H9 (cell line): ENCODE data around the gene PLS3. TPM values are rescaled to one million over a fixed set of nuclear protein-coding genes. Genes with fewer than 3 reads are reported as not detected.
A peak's percentile ranks its signal among the peaks of the same experiment; 100 is the strongest.

Source experiments
- DNase-seq: peaks from one replicate; pipeline ENCODE4 v3.0.0-alpha.2; 2017
- H2AFZ ChIP-seq: one replicate; pipeline ENCODE4 v1.6.1; 2013; ENCODE audit warnings: mild to moderate bottlenecking, low read length, control low read depth, moderate library complexity
- H2AK5ac ChIP-seq: 2 replicates; pipeline ENCODE4 v1.6.1; 2013; ENCODE audit warnings: low read length, control low read depth, mixed read lengths; ENCODE audit not compliant: insufficient read length
- H2BK120ac ChIP-seq: one replicate; pipeline ENCODE4 v1.6.1; 2013; ENCODE audit warnings: low read depth, mild to moderate bottlenecking, low read length, control low read depth, inconsistent platforms; ENCODE audit not compliant: poor library complexity, severe bottlenecking
- H2BK12ac ChIP-seq: 2 replicates; pipeline ENCODE4 v1.6.1; 2013; ENCODE audit warnings: low read length, control low read depth, mixed read lengths, low read depth; ENCODE audit not compliant: insufficient read length
- H2BK15ac ChIP-seq: 2 replicates; pipeline ENCODE4 v1.6.1; 2013; ENCODE audit warnings: low read depth, low read length, control low read depth
- H2BK20ac ChIP-seq: one replicate; pipeline ENCODE4 v1.6.1; 2013; ENCODE audit warnings: low read depth, mild to moderate bottlenecking, low read length, control low read depth, inconsistent platforms; ENCODE audit not compliant: poor library complexity, severe bottlenecking
- H2BK5ac ChIP-seq: 2 replicates; pipeline ENCODE4 v1.6.1; 2013; ENCODE audit warnings: low read length, control low read depth, mixed read lengths; ENCODE audit not compliant: insufficient read length
- H3K14ac ChIP-seq: 2 replicates; pipeline ENCODE4 v1.6.1; 2013; ENCODE audit warnings: low read length, control low read depth; ENCODE audit not compliant: insufficient read depth
- H3K18ac ChIP-seq: 2 replicates; pipeline ENCODE4 v1.6.1; 2013; ENCODE audit warnings: low read depth, mild to moderate bottlenecking, mixed read lengths, low read length, control low read depth; ENCODE audit not compliant: insufficient read length
- H3K23ac ChIP-seq: 2 replicates; pipeline ENCODE4 v1.6.1; 2013; ENCODE audit warnings: low read length, control low read depth, mixed read lengths, low read depth; ENCODE audit not compliant: insufficient read length
- H3K23me2 ChIP-seq: 2 replicates; pipeline ENCODE4 v1.6.1; 2013; ENCODE audit warnings: low read depth, mild to moderate bottlenecking, mixed read lengths, low read length, control low read depth; ENCODE audit not compliant: insufficient read length, poor library complexity, severe bottlenecking
- H3K27ac ChIP-seq: 2 replicates; pipeline ENCODE4 v1.5.1; 2013; ENCODE audit warnings: low read length, control low read depth, mixed read lengths, low read depth; ENCODE audit not compliant: insufficient read length
- H3K27me3 ChIP-seq: 2 replicates; pipeline ENCODE4 v1.6.1; 2013; ENCODE audit warnings: low read length, control low read depth, inconsistent platforms; ENCODE audit not compliant: insufficient read depth
- H3K4ac ChIP-seq: 2 replicates; pipeline ENCODE4 v1.6.1; 2013; ENCODE audit warnings: low read depth, mild to moderate bottlenecking, control low read depth, inconsistent platforms, low read length, moderate library complexity
- H3K4me1 ChIP-seq: 2 replicates; pipeline ENCODE4 v1.6.1; 2013; ENCODE audit warnings: low read length, control low read depth, inconsistent platforms; ENCODE audit not compliant: insufficient read depth
- H3K4me2 ChIP-seq: 2 replicates; pipeline ENCODE4 v1.6.1; 2013; ENCODE audit warnings: low read length, control low read depth, mixed read lengths; ENCODE audit not compliant: insufficient read length, insufficient read depth
- H3K56ac ChIP-seq: 2 replicates; pipeline ENCODE4 v1.6.1; 2013; ENCODE audit warnings: low read depth, mild to moderate bottlenecking, mixed read lengths, low read length, control low read depth; ENCODE audit not compliant: insufficient read length
- H3K79me1 ChIP-seq: 2 replicates; pipeline ENCODE4 v1.6.1; 2013; ENCODE audit warnings: low read depth, mild to moderate bottlenecking, moderate library complexity, low read length, control low read depth, inconsistent platforms; ENCODE audit not compliant: insufficient read depth, poor library complexity, severe bottlenecking
- H3K79me2 ChIP-seq: 2 replicates; pipeline ENCODE4 v1.6.1; 2013; ENCODE audit warnings: low read length, control low read depth, inconsistent platforms; ENCODE audit not compliant: insufficient read depth
- H3K9ac ChIP-seq: 2 replicates; pipeline ENCODE4 v1.6.1; 2013; ENCODE audit warnings: low read length, control low read depth, mixed read lengths; ENCODE audit not compliant: insufficient read length; ENCODE audit errors: extremely low read depth
- H3K9me3 ChIP-seq: one replicate; pipeline ENCODE4 v1.6.1; 2013; ENCODE audit warnings: low read depth, low read length, inconsistent platforms; ENCODE audit not compliant: control insufficient read depth
- H3T11ph ChIP-seq: one replicate; pipeline ENCODE4 v1.6.1; 2013; ENCODE audit warnings: mild to moderate bottlenecking, low read length, control low read depth, inconsistent platforms
- H4K20me1 ChIP-seq: one replicate; pipeline ENCODE4 v1.6.1; 2013; ENCODE audit not compliant: control insufficient read depth, insufficient read length, insufficient read depth
- H4K5ac ChIP-seq: 2 replicates; pipeline ENCODE4 v1.6.1; 2013; ENCODE audit warnings: low read depth, mild to moderate bottlenecking, mixed read lengths, low read length, control low read depth; ENCODE audit not compliant: insufficient read length
- H4K8ac ChIP-seq: replicated peaks from 2 replicates; pipeline ENCODE4 v1.6.1; 2013; ENCODE audit warnings: low read length, control low read depth, mixed read lengths, low read depth; ENCODE audit not compliant: insufficient read length
- H4K91ac ChIP-seq: 2 replicates; pipeline ENCODE4 v1.6.1; 2013; ENCODE audit warnings: low read depth, mild to moderate bottlenecking, moderate library complexity, mixed read lengths, low read length, control low read depth; ENCODE audit not compliant: insufficient read length
- H3K27ac Mint-ChIP-seq, 3 experiments: 2 replicates in 2 of 3; 3 replicates in 1 of 3; pipeline ENCODE4 v1.8.0; 2020 to 2021; ENCODE audit warnings: mixed read lengths in 3 of 3, mild to moderate bottlenecking in 1 of 3, moderate library complexity in 1 of 3
- H3K27me3 Mint-ChIP-seq: 2 replicates; pipeline ENCODE4 v1.8.0; 2021; ENCODE audit warnings: low read depth, mild to moderate bottlenecking, moderate library complexity, mixed read lengths
- H3K36me3 Mint-ChIP-seq, 3 experiments: 2 replicates in 2 of 3; 3 replicates in 1 of 3; pipeline ENCODE4 v1.8.0; 2020 to 2021; ENCODE audit warnings: low read depth in 3 of 3, mixed read lengths in 3 of 3; ENCODE audit not compliant: insufficient read depth in 1 of 3
- H3K4me1 Mint-ChIP-seq, 2 experiments: 2 replicates each; pipeline ENCODE4 v1.8.0; 2020; ENCODE audit warnings: mixed read lengths in 2 of 2
- H3K4me3 Mint-ChIP-seq, 2 experiments: 2 replicates in 1 of 2; 3 replicates in 1 of 2; pipeline ENCODE4 v1.8.0; 2020 to 2021; ENCODE audit warnings: mild to moderate bottlenecking in 2 of 2, mixed read lengths in 2 of 2, moderate library complexity in 1 of 2
- H3K9me3 Mint-ChIP-seq, 2 experiments: 2 replicates in 1 of 2; 3 replicates in 1 of 2; pipeline ENCODE4 v1.8.0; 2020; ENCODE audit warnings: mild to moderate bottlenecking in 2 of 2, mixed read lengths in 2 of 2, moderate library complexity in 1 of 2
- WGBS: extraction: QIAGEN DNeasy Blood & Tissue Kit; methylation state at CpG from one replicate; pipeline ENCODE4 v1.1.7; 2013; ENCODE audit warnings: missing lambda C conversion rate, low lambda C conversion rate, mixed read lengths; ENCODE audit not compliant: insufficient read length; ENCODE audit errors: extremely low coverage; 5-methylcytosine and 5-hydroxymethylcytosine counted together
- total RNA-seq: library from RNA; stranded (reverse); gene quantifications from 2 replicates; pipeline ENCODE4 v1.2.1, GENCODE V29; 2021
- TF ChIP-seq, protein P1 (sequence below): fragments of 200-600 bp; sonication (generic); conservative IDR thresholded peaks from 3 replicates; pipeline ENCODE4 v1.8.0; 2021; ENCODE audit warnings: antibody characterized with exemption, mild to moderate bottlenecking

PLS3 gene
- total RNA-seq, 1 experiment from 2014 or later, result 315 TPM

GRCh38 chrX:115595049-115595448 lies 34.1 kb downstream of the PLS3 start:
- Histone ChIP-seq H2BK12ac (no peak overlapping the region), H3K9ac (no peak overlapping the region), H4K8ac (no peak overlapping the region), H3K23ac (no peak overlapping the region), H3K23me2 (no peaks in the 10 kb centered on the region), H3K79me2 (0 out of 2 replicates have a peak, but pooled peaks cover 2% of the 10 kb centered on the region), H2BK15ac (no peak overlapping the region), H3K27me3 (no peaks in the 10 kb centered on the region), H3K4me1 (peaks cover 2% of the 10 kb centered on the region; the same call in 1 of the 2 replicates), H3K56ac (no peak overlapping the region), H3T11ph (no peak overlapping the region), H4K5ac (no peak overlapping the region), H4K91ac (no peak overlapping the region), H3K14ac (no peak overlapping the region), H3K27ac (no peak overlapping the region), H2BK5ac (no peak overlapping the region), H2AFZ (no peak overlapping the region), H3K4me2 (no peak overlapping the region), H3K18ac (no peak overlapping the region), H2BK20ac (no peak overlapping the region), H2AK5ac (no peak overlapping the region), H4K20me1 (no peaks in the 10 kb centered on the region), H3K9me3 (no peaks in the 10 kb centered on the region), H2BK120ac (no peak overlapping the region), H3K4ac (no peak overlapping the region), H3K79me1 (peaks cover 4% of the 10 kb centered on the region)
- WGBS, result no CpG with 5 or more reads among the region's 2 CpGs
- DNase-seq, result no peak
- peak overlapping the region in 1 of 3 experiments; percentile 85; a peak in 4 of 7 replicates for H3K27ac Mint-ChIP-seq
- H3K9me3 Mint-ChIP-seq, result no peaks in the 10 kb centered on the region
- H3K4me1 Mint-ChIP-seq, result peaks cover 48 to 51% of the 10 kb centered on the region in 2 experiments
- no peaks in the 10 kb centered on the region for H3K27me3 Mint-ChIP-seq
- TF ChIP-seq, protein P1, sequence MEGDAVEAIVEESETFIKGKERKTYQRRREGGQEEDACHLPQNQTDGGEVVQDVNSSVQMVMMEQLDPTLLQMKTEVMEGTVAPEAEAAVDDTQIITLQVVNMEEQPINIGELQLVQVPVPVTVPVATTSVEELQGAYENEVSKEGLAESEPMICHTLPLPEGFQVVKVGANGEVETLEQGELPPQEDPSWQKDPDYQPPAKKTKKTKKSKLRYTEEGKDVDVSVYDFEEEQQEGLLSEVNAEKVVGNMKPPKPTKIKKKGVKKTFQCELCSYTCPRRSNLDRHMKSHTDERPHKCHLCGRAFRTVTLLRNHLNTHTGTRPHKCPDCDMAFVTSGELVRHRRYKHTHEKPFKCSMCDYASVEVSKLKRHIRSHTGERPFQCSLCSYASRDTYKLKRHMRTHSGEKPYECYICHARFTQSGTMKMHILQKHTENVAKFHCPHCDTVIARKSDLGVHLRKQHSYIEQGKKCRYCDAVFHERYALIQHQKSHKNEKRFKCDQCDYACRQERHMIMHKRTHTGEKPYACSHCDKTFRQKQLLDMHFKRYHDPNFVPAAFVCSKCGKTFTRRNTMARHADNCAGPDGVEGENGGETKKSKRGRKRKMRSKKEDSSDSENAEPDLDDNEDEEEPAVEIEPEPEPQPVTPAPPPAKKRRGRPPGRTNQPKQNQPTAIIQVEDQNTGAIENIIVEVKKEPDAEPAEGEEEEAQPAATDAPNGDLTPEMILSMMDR, result no peak
- peaks cover 0 to 14% (median 14%) of the 10 kb centered on the region in 3 experiments; a peak in 4 of 7 replicates for H3K36me3 Mint-ChIP-seq
- no peak overlapping the region for H3K4me3 Mint-ChIP-seq
